Stimulated activated effector memory CD8-positive, alpha-beta T cell treated with anti-CD3 and anti-CD28 coated beads, Interleukin-12 subunit alpha, Interleukin-12 subunit beta, amount 100 ng/mL, for 72 hours (primary cell): ENCODE measurements around the gene LUZP1.
A peak's percentile ranks its signal among the peaks of the same experiment; 100 is the strongest.

ENCODE experiments used
- ATAC-seq: fragments of 150-1000 bp; cut with Tn5 transposase; 2 replicates; pipeline ENCODE4 v1.10.0; 2021
- DNase-seq, 2 donors: peaks; one replicate each; pipeline ENCODE4 v3.0.0; 2021 to 2022; ENCODE audit warnings: low spot score in 2 of 2
- H3K27ac Mint-ChIP-seq: one replicate; pipeline ENCODE4 v1.8.0; 2022; ENCODE audit warnings: mild to moderate bottlenecking, mixed read lengths
- H3K36me3 Mint-ChIP-seq: one replicate; pipeline ENCODE4 v1.8.0; 2022; ENCODE audit warnings: mild to moderate bottlenecking, mixed read lengths
- H3K4me1 Mint-ChIP-seq: one replicate; pipeline ENCODE4 v1.8.0; 2022; ENCODE audit warnings: mixed read lengths
- H3K4me3 Mint-ChIP-seq: one replicate; pipeline ENCODE4 v1.8.0; 2022; ENCODE audit warnings: mild to moderate bottlenecking, mixed read lengths
- H3K9me3 Mint-ChIP-seq: one replicate; pipeline ENCODE4 v1.8.0; 2022; ENCODE audit warnings: mixed read lengths

Gene LUZP1

GRCh38 chr1:23069675-23070074 is 99.0 kb downstream of the LUZP1 start:
- no peak overlapping the region for H3K4me3 Mint-ChIP-seq
- peaks cover 83% of the 10 kb centered on the region for H3K36me3 Mint-ChIP-seq
- H3K27ac Mint-ChIP-seq, result no peak overlapping the region
- no peak for DNase-seq
- ATAC-seq, result no peak
- peaks cover 6% of the 10 kb centered on the region for H3K4me1 Mint-ChIP-seq
- H3K9me3 Mint-ChIP-seq, result no peaks in the 10 kb centered on the region

- no peaks in the 10 kb centered on the region for H3K9me3 Mint-ChIP-seq
- no peak for DNase-seq
- ATAC-seq, result no peak
- peaks cover 83% of the 10 kb centered on the region for H3K36me3 Mint-ChIP-seq
- H3K4me1 Mint-ChIP-seq, result peaks cover 6% of the 10 kb centered on the region
- no peak overlapping the region for H3K27ac Mint-ChIP-seq
- H3K4me3 Mint-ChIP-seq, result no peak overlapping the region
Observed at GRCh38 chr1:23069149-23069548, 99.5 kb downstream of the LUZP1 start.

GRCh38 chr1:23066075-23066474 is 102.6 kb downstream of the LUZP1 start:
- no peaks in the 10 kb centered on the region for H3K9me3 Mint-ChIP-seq
- no peak for ATAC-seq
- H3K4me1 Mint-ChIP-seq, result peaks cover 6% of the 10 kb centered on the region

DNA sequence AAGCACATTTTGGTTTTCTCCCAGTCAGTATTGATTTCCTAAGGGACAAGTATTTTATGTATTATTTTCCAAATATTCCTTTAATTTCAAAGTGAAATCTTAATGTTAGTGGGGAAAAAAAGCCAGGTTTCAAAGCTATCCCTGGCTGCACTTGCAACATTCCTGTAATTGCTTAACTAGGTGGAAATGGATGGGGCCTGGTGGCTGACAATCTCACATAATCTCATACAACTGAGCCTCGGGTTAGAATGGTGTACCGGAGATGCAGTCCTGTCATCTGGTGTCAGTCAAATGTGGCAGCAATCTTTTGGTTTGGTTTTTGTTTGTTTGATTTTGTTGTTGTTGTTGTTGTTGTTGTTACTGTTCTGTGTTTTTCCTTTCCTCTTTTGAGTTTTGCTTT is 103.3 kb downstream of the LUZP1 start:
- H3K4me3 Mint-ChIP-seq, result no peak overlapping the region
- peaks cover 74% of the 10 kb centered on the region for H3K36me3 Mint-ChIP-seq
- no peaks in the 10 kb centered on the region for H3K9me3 Mint-ChIP-seq
- H3K27ac Mint-ChIP-seq, result no peak overlapping the region
- ATAC-seq, result no peak
- no peak for DNase-seq
- H3K4me1 Mint-ChIP-seq, result peaks cover 6% of the 10 kb centered on the region

More at GRCh38 chr1:23066075-23066474, 102.6 kb downstream of the LUZP1 start:
- Mint-ChIP-seq H3K27ac (no peak overlapping the region), H3K36me3 (peaks cover 74% of the 10 kb centered on the region), H3K4me3 (no peak overlapping the region)
- DNase-seq, result no peak

GRCh38 chr1:23062271-23062670 is 106.4 kb downstream of the LUZP1 start:
- no peak overlapping the region for H3K4me3 Mint-ChIP-seq

GRCh38 chr1:23057301-23057700 is 111.4 kb downstream of the LUZP1 start:
- Mint-ChIP-seq H3K36me3 (peaks cover 98% of the 10 kb centered on the region), H3K4me1 (no peaks in the 10 kb centered on the region), H3K9me3 (no peaks in the 10 kb centered on the region), H3K27ac (no peak overlapping the region), H3K4me3 (no peak overlapping the region)
- DNase-seq, result no peak
- ATAC-seq, result no peak

More at GRCh38 chr1:23062271-23062670, 106.4 kb downstream of the LUZP1 start:
- H3K27ac Mint-ChIP-seq, result no peak overlapping the region
- peaks cover 75% of the 10 kb centered on the region for H3K36me3 Mint-ChIP-seq
- peaks cover 6% of the 10 kb centered on the region for H3K4me1 Mint-ChIP-seq
- no peak for ATAC-seq
- H3K9me3 Mint-ChIP-seq, result no peaks in the 10 kb centered on the region
- DNase-seq, result no peak

DNA sequence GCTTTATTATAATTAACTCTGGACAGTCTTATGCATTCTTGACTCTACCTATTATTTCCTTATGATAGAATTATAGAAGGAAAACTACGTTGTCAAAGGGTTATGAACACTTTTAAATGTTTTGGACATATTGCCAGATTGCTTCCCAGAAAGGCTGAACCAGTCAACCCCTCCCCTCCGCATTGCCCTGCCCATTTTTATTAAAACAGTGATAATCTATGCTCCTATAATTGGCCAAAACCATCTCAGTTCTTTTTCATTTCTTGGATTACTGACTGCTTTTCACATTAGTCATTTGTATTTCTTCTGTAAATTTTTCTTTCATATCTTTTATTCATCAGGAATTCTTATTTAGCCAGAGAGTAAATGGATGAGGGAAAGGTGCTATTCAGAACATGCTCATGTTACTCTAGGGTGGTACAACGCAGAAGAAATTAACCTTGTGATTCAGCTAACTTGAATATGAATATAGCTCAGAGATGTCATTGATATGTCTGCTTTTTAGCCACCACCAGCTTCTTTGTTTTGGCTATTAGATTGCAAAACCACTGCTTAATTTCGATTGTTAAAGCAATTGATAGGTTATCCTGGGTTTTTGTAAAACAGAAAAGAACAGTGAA is 117.3 kb downstream of the LUZP1 start:
- Mint-ChIP-seq H3K9me3 (no peaks in the 10 kb centered on the region), H3K4me1 (no peaks in the 10 kb centered on the region), H3K27ac (peak overlapping the region; percentile 32), H3K4me3 (no peak overlapping the region), H3K36me3 (peaks cover 63% of the 10 kb centered on the region)
- ATAC-seq, result no peak
- no peak for DNase-seq

- Mint-ChIP-seq H3K9me3 (no peaks in the 10 kb centered on the region), H3K4me3 (no peak overlapping the region), H3K27ac (no peak overlapping the region), H3K36me3 (peaks cover 51% of the 10 kb centered on the region), H3K4me1 (peaks cover 8% of the 10 kb centered on the region)
- no peak for DNase-seq
- ATAC-seq, result no peak
Observed at GRCh38 chr1:23050201-23050600, 118.5 kb downstream of the LUZP1 start.

- Mint-ChIP-seq H3K4me1 (peaks cover 15% of the 10 kb centered on the region), H3K36me3 (no peaks in the 10 kb centered on the region), H3K4me3 (no peak overlapping the region), H3K27ac (no peak overlapping the region), H3K9me3 (no peaks in the 10 kb centered on the region)
- no peak for DNase-seq
- ATAC-seq, result no peak
Observed at GRCh38 chr1:23044035-23044434, 124.6 kb downstream of the LUZP1 start.

DNA sequence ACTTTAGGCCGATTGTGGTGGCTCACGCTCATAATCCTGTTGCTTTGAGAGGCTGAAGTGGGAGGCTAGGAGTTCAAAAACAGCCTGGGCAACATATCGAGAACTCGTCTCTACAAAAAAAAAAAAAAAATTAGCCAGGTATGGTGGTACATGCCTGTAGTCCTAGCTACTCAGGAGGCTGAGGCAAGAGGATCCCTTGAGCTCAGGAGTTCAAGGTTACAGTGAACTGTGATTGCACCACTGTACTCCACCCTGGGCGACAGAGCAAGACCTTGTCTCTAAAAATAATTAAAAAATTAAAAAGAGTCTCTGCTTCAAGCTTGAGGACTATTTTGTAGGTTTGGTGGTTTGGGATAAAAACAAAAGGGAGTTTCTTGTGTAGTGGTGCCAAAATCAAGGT is 128.1 kb downstream of the LUZP1 start:
- Mint-ChIP-seq H3K9me3 (no peaks in the 10 kb centered on the region), H3K4me3 (no peak overlapping the region), H3K4me1 (peaks cover 13% of the 10 kb centered on the region), H3K36me3 (no peaks in the 10 kb centered on the region), H3K27ac (no peak overlapping the region)
- no peak for DNase-seq
- no peak for ATAC-seq

DNA sequence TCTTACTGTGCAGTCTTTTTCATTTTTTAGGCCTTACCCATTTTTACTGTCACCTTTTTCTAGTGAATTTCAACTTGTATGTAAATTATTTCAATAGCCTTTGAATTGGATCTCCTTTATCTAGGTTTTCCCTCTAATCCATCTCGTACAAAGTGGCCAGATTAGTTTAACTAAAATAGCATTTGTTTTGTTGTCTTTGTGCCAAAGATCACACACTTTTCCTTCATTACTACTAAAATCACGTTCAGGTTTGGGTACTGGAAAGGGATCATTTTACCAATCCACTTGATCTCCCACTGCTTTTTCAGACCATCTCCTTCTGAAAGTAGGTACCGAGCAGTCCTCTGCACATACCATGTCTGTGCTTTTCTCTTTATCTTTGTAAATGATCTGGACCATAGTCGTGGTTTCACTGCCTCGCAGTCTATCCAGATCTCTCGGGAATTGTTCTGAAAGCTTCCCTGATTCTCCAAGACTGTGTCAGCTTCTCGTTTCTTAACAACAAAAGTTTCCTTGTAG is 129.3 kb downstream of the LUZP1 start:
- no peak for ATAC-seq

DNA sequence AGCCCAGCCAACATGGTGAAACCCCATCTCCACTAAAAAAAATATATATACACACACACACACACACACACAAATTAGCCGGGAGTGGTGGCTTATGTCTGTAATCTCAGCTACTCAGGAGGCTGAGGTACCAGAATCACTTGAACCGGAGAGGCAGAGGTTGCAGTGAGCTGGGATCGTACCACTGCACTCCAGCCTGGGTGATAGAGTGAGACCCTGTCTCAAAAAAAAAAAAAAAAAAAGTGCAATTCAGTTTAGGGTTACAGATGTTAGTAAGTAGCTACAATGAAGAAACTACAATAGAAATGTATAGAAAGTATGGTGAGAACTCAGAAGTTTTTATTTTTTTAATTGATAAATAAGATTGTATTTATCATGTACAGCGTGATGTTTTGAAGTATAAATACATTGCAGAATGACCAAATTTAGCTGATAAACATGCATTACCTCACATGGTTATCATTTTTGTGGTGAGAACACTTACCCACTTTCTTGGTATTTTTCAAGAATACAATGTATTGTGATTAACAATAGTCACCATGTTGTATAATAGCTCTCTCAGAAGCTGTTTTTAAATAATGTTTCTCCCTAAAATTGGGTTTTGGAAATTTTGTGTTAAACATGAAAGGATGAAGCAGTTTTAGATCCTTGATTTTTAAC is 131.4 kb downstream of the LUZP1 start:
- H3K36me3 Mint-ChIP-seq, result no peaks in the 10 kb centered on the region
- no peaks in the 10 kb centered on the region for H3K9me3 Mint-ChIP-seq
- no peak overlapping the region for H3K4me3 Mint-ChIP-seq
- ATAC-seq, result no peak
- H3K4me1 Mint-ChIP-seq, result peaks cover 21% of the 10 kb centered on the region
- DNase-seq, result no peak
- H3K27ac Mint-ChIP-seq, result no peak overlapping the region

More for the DNA sequence above, 129.3 kb downstream of the LUZP1 start:
- Mint-ChIP-seq H3K4me1 (peaks cover 15% of the 10 kb centered on the region), H3K9me3 (no peaks in the 10 kb centered on the region), H3K27ac (no peak overlapping the region), H3K36me3 (no peaks in the 10 kb centered on the region), H3K4me3 (no peak overlapping the region)
- DNase-seq, result no peak

DNA sequence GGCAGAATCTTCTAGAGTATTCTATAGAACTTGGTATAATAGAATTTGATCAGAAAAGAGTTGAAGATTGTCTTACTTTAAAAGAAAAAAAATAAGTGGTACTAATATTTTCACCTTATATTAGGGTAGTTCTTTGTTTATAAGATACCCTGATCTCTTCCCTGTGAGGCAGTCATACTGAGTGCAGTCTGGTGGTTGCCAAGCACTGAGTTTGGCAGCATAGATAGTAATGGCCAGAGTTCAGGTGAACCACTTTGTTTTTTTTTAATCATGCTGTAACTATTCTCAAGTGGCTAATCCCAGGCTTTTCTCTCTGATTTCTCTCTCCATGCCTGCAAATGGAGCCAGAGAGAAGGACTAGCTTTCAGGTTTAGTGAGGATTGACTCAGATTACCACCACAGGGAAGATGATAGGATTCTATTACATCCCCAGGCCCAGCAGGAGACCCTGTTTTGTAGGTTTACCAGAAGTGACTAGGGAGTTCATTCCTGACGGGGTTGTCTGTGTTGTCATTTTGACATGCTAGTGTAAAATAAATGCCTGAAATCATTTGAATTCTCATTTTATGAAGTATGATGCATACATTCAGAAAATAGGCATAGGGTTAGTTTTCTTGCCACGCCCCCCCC is 132.7 kb downstream of the LUZP1 start:
- H3K27ac Mint-ChIP-seq, result no peak overlapping the region
- no peak for DNase-seq
- H3K9me3 Mint-ChIP-seq, result no peaks in the 10 kb centered on the region
- peaks cover 27% of the 10 kb centered on the region for H3K4me1 Mint-ChIP-seq
- no peak for ATAC-seq
- H3K4me3 Mint-ChIP-seq, result no peak overlapping the region
- peaks cover 6% of the 10 kb centered on the region for H3K36me3 Mint-ChIP-seq
